Activated CD8-positive, alpha-beta memory T cell treated with anti-CD3 and anti-CD28 coated beads, Interleukin-2, amount 50 U/mL, for 1 hour (primary cell): ENCODE data around the gene CYP2C18.
"Not testable (repeated sequence)": the region's sequence is repeated elsewhere in the genome, so short reads cannot be mapped to it uniquely, and the experiment has no call there.

Experiments used
- DNase-seq: peaks from one replicate; pipeline ENCODE4 v3.0.0-alpha.2; 2020; ENCODE audit errors: extremely low read depth

Gene CYP2C18

DNA sequence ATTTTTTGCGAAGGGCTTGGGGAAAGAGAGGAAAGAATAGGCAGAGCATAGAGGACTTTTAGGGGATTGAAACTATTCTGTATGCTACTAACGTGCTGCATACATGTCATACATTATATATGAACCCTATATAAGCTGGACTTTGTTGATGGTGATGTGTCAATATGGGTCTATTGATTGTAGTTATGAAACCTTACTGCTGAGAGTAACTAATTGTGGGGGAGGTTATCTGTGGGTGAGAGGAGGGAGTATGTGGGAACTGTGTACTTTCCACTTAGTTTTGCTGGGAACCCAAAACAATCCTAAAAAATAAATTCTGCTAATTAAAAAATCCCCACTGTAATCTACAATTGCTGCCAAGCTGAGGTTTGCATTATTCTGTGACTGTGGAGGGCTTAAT is 63.6 kb downstream of the CYP2C18 start:
- DNase-seq: no peak

DNA sequence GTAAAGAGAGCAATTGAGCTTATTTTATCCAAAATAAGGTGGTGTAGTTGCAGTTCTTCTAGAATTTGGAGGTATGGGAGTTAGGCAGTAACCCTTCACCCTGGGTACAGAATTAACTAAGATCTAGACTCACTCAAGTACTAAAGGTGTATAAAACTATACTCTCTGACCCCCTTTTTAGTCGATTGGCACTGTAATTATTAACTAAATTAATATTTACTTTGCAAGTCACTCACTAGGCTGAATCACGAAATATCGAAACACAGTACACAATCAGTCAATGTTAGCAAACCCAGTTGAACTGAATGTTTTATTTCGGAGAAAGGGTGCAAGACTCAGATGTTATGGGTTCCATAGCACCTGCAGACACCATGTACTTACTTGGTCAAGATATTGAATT is 64.3 kb downstream of the CYP2C18 start:
- no peak for DNase-seq

DNA sequence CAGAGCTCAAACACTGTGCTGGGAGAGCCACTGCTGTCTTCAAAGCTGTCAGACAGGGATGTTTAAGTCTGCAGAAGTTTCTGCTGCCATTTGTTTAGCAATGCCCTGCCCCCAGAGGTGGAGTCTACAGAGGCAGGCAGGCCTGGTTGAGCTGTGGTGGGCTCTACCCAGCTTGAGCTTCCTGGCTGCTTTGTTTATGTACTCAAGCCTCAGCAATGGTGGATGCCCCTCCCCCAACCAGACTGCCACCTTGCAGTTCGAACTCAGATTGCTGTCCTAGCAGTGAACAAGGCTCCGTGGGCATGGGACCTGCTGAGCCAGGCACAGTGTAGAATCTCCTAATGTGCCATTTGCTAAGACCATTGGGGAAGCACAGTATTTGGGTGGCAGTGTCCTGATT is 74.4 kb downstream of the CYP2C18 start:
- no peak for DNase-seq

DNA sequence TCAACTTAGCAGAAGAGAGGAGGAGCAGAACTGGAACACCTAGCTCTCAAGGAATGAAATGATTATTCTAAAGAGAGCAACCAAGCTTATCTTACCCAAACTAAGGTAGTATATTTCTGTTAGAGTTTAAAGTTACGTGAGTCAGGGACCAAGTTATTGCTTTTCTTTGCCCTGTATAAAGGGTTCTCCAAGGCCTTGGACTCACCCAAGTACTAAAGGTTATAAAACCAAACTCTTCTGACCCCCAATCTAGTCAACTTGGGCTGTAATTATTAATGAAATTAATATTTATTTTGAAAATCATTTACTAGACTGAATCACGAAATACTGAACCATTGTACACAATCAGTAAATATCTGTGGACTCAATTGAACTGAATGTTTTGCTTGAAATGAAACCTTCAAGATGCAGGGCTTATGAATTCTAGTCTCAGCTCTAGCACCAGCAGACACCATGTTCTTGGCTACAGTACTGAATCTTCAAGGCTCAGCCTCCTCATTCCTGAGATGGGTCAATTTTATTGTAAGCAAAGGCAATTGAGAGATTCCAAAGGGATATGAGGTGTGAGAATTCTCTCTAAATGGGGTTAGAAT is 77.2 kb downstream of the CYP2C18 start:
- no peak for DNase-seq

DNA sequence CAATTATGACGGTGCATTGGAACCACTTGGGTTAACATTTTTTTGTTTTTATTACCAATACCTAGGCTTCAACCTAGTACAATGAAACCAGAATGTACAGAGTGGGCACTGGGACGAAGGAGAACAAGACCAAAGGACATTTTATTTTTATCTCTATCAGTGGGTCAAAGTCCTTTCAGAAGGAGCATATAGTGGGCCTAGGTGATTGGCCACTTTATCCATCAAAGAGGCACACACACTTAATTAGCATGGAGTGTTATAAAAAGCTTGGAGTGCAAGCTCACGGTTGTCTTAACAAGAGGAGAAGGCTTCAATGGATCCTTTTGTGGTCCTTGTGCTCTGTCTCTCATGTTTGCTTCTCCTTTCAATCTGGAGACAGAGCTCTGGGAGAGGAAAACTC is 78.9 kb downstream of the CYP2C18 start, which contains the start of gene CYP2C19:
CYP2C19 (plus strand) TSS at position 289 of the 400 bp plus-strand sequence; CDS start at position 314, 25 bp downstream.
- no peak for DNase-seq

DNA sequence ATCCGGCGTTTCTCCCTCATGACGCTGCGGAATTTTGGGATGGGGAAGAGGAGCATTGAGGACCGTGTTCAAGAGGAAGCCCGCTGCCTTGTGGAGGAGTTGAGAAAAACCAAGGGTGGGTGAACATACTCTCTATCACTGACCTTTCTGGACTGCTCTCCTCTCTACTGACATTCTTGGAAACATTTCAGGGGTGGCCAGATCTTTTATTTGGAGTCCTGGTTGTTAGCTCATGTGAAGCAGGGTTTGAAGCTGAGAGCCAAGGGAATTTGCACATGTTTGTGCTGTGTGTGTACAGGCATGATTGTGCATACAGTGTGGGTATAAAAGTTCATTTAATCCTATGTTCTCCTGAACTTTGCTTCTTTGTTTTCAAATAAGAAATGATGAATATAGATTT is 91.9 kb downstream of the CYP2C18 start:
- not testable (repeated sequence) for DNase-seq

DNA sequence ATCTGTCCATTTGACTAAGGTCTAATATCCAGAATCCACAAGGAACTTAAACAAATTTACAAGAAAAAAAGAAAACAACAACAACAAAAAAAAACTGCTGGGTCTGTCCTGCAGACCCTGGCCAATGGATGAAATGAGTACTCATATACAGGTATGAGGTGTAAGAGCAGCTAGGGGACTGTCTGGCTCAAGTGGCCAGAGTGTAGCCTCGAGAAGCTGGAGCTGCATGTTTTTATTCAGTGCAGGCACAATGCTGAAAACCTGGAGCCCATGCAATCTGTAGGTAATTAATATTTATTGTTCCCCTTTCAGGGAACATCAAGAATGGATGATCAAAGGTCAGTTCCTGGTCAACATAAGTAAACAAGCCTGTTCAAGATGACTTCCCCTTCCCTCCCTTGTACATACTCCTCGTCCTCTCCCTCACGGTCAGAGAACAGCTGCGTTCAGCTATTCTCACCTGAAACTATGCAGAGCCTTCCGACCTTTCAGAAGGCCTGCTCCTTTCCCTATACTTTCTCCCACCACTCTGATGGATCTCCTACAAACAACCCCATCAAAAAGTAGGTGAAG is 94.4 kb downstream of the CYP2C18 start:
- no peak for DNase-seq

DNA sequence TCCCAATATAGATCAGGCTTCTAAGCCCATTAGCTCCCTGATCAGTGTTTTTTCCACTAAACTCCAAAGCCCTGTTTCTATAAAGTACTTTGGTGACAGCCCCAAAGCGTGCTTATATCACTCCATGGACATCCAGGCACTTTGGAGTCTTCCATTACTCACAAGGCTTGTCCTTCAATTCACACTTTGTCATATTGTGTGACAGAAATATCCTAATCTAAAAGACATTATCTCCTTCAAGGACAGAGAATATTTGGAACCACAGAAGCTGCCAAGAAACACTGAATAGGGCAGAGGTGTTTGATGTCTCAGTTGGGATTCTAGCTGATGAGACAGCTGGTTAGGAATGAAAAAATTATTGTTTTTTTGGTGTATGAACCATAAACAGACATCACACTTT is 97.3 kb downstream of the CYP2C18 start:
- DNase-seq: no peak

DNA sequence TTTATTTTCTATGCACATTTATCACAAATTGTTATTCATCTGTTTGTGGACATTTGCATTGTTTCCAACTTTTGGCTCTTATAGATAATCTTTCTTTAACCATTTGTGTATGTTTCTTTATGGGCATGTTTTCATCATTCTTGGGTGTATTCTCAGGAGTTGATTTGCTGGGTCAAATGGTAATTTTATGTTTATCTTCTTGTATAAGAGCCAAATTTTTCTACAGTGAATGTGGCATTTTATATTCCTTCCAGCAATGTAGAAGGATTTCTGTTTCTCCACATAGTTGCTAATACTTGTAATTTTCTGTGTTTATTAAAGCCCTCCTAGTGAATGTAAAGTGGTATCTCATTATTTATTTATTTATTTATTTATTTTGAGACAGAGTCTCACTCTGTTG is 100.7 kb downstream of the CYP2C18 start:
- DNase-seq: no peak

DNA sequence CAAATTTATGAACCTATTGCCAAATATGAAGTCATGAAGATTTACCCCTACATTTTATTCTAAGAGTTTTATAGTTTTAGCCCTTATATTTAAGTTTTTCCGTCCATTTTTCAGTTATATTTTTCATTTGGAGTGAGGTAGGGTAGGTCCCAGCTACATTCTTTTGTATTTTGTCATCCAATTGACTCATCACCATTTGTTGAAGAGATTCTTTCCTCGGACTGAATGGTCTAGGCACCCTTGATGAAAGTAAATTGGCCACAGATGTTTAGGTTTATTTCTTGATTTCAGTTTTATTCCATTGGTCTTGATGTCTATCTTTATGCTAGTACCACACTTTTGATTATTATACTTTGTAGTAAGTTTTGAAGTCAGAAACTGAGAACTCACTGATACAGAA is 101.7 kb downstream of the CYP2C18 start:
- DNase-seq: no peak
